Activated T-helper 17 cell treated with anti-CD3 and anti-CD28 coated beads, Interleukin-2, amount 50 U/mL, for 72 hours (primary cell): Measurements from ENCODE around the gene SNRPE. TPM values are rescaled to one million over a fixed set of nuclear protein-coding genes. Genes with fewer than 3 reads are reported as not detected.
A peak's percentile ranks its signal among the peaks of the same experiment; 100 is the strongest.
"Not testable (repeated sequence)": the region's sequence is repeated elsewhere in the genome, so short reads cannot be mapped to it uniquely, and the experiment has no call there.

Experiments
- ATAC-seq: fragments of 150-1000 bp; cut with Tn5 transposase; replicated peaks from 2 replicates; pipeline ENCODE4 v1.10.0; 2021; ENCODE audit warnings: mild to moderate bottlenecking, moderate library complexity
- H3K27ac Mint-ChIP-seq: one replicate; pipeline ENCODE4 v1.8.0; 2022; ENCODE audit warnings: mixed read lengths
- H3K27me3 Mint-ChIP-seq: one replicate; pipeline ENCODE4 v1.8.0; 2022; ENCODE audit warnings: mixed read lengths
- H3K36me3 Mint-ChIP-seq: one replicate; pipeline ENCODE4 v1.8.0; 2022; ENCODE audit warnings: low read depth, mild to moderate bottlenecking, mixed read lengths
- H3K4me1 Mint-ChIP-seq: one replicate; pipeline ENCODE4 v1.8.0; 2022; ENCODE audit warnings: mixed read lengths
- H3K4me3 Mint-ChIP-seq: one replicate; pipeline ENCODE4 v1.8.0; 2022; ENCODE audit warnings: mild to moderate bottlenecking, mixed read lengths
- H3K9me3 Mint-ChIP-seq: one replicate; pipeline ENCODE4 v1.8.0; 2022; ENCODE audit warnings: mixed read lengths
- total RNA-seq, 2 donors: library from RNA; stranded (reverse); gene quantifications; one replicate each; pipeline ENCODE4 v1.2.3, GENCODE V29; 2022

SNRPE gene
- total RNA-seq = 100 to 1,000 TPM; 168 to 275 TPM

DNA sequence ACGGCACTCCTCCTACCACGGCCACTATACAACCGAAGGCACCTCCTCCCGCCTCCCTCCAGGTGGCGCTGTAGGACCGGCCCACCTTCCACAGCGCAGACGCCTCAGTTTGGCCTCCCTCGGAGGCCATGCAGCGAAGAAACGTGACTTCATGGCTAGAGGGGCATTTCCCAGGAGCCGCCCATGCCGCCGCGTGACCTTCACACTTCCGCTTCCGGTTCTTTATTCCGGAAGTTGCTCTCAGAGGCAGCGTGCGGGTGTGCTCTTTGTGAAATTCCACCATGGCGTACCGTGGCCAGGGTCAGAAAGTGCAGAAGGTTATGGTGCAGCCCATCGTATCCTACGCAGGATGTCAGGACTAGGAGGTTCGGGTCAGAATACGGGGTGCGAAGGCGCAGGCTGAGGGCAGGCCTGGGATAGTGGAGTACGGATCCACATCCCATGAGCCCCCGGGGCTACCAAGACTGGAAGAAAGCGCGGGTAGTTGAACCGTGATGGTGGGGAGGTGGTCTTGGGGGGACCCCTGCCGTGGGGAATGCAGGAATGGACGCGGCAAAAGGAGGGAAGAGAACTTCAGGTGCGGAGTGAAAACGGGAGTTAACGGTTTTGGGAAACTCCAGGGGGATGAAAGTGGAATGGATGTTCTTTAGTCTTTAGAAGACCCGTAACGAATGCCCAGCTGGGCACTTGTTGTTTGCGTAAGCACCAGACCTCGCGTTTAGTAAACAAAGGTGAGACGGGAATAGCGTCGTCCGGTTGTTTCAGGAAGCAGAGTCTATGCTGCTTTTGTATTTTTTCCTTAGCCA lies at the start of gene SNRPE:
SNRPE (plus strand) TSS at position 221 of the 806 bp plus-strand sequence; CDS start at position 282, 61 bp downstream.
- Mint-ChIP-seq H3K36me3 (peaks cover 59% of the 10 kb centered on the region), H3K27me3 (no peaks in the 10 kb centered on the region), H3K27ac (peak within 1 kb of the TSS; percentile 100), H3K9me3 (no peaks in the 10 kb centered on the region), H3K4me1 (peaks cover 11% of the 10 kb centered on the region), H3K4me3 (peak within 1 kb of the TSS; percentile 100)
- peak; percentile 97 for ATAC-seq

GRCh38 chr1:203813581-203814341 lies 47.6 kb upstream of the SNRPE start:
- no peaks in the 10 kb centered on the region for H3K27me3 Mint-ChIP-seq
- no peak for ATAC-seq
- no peaks in the 10 kb centered on the region for H3K9me3 Mint-ChIP-seq
- H3K36me3 Mint-ChIP-seq = peaks cover 98% of the 10 kb centered on the region
- H3K27ac Mint-ChIP-seq = peak overlapping the region; percentile 27
- peaks cover 19% of the 10 kb centered on the region for H3K4me1 Mint-ChIP-seq
- H3K4me3 Mint-ChIP-seq = no peak overlapping the region

- H3K27ac Mint-ChIP-seq = no peak overlapping the region
- H3K4me3 Mint-ChIP-seq = no peak overlapping the region
- peaks cover 99% of the 10 kb centered on the region for H3K36me3 Mint-ChIP-seq
- no peaks in the 10 kb centered on the region for H3K27me3 Mint-ChIP-seq
- no peak for ATAC-seq
- peaks cover 35% of the 10 kb centered on the region for H3K4me1 Mint-ChIP-seq
- no peaks in the 10 kb centered on the region for H3K9me3 Mint-ChIP-seq
Observed at GRCh38 chr1:203818399-203818798, 43.0 kb upstream of the SNRPE start.

DNA sequence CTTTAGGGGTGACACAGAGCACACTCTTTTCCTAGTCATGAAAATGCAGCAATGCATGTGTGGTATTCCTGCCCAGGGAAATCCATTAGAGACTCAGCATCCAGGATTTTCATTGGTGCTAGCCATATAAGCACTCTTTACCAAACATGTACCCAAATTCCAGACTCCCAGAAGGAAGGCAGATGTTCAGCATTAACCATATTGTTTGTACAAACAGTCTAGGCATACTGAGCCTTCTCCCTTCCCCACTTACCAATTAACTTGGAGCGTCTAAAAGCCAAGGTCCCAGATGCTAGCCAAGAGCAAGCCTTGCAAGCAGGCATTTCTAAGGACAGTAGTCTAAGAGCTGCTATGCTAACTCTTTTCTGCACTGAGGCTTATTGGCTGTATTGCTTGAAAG lies 38.1 kb upstream of the SNRPE start:
- Mint-ChIP-seq H3K36me3 (peaks cover 99% of the 10 kb centered on the region), H3K9me3 (no peaks in the 10 kb centered on the region), H3K27ac (peak overlapping the region; percentile 25), H3K4me3 (no peak overlapping the region), H3K27me3 (no peaks in the 10 kb centered on the region), H3K4me1 (peaks cover 34% of the 10 kb centered on the region)
- no peak for ATAC-seq

- Mint-ChIP-seq H3K4me3 (no peak overlapping the region), H3K27ac (no peak overlapping the region), H3K9me3 (no peaks in the 10 kb centered on the region), H3K27me3 (no peaks in the 10 kb centered on the region), H3K4me1 (peaks cover 26% of the 10 kb centered on the region), H3K36me3 (peaks cover 99% of the 10 kb centered on the region)
- no peak for ATAC-seq
Observed at GRCh38 chr1:203826175-203826574, 35.2 kb upstream of the SNRPE start.

DNA sequence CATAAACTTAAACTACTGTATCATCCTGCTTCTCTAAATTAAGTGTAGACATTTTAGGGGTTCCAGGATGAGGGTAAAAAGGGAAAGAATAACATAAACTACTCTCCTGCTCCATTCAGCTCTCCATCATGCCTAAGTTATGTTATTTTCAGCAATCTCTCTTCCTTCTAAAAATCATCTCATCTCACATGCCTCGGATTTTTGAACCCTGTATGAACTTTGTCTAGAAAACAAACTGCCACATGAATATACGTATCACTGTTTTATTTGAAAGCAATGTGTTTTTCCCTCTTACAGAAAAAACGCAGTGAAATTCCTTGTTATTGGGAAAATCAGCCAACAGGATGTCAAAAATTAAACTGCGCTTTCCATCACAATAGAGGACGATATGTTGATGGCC lies 33.4 kb upstream of the SNRPE start:
- H3K4me1 Mint-ChIP-seq = peaks cover 14% of the 10 kb centered on the region

DNA sequence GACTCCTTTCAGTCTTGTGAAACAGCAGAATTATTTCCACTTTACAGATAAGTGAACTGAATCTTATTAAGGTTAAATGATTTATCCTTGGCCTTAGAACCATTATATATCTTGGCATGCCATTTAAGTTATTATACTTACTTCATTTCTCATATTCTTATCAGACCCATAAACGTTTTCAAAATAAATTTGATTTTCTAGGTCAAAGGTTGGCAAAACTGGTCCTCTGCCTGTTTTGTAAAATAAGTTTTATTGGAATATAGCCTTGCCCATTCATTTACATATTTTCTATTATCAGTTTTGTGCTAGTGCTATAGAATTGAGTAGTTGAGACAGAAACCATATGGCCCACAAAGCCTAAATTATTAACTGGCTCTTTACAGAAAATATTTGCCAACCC lies 32.9 kb upstream of the SNRPE start:
- peaks cover 99% of the 10 kb centered on the region for H3K36me3 Mint-ChIP-seq
- peaks cover 9% of the 10 kb centered on the region for H3K4me1 Mint-ChIP-seq
- H3K27me3 Mint-ChIP-seq = no peaks in the 10 kb centered on the region
- H3K9me3 Mint-ChIP-seq = no peaks in the 10 kb centered on the region
- H3K27ac Mint-ChIP-seq = no peak overlapping the region
- no peak for ATAC-seq
- H3K4me3 Mint-ChIP-seq = no peak overlapping the region

More for the DNA sequence above, 33.4 kb upstream of the SNRPE start:
- no peaks in the 10 kb centered on the region for H3K9me3 Mint-ChIP-seq
- H3K36me3 Mint-ChIP-seq = peaks cover 99% of the 10 kb centered on the region
- H3K27me3 Mint-ChIP-seq = no peaks in the 10 kb centered on the region
- no peak overlapping the region for H3K27ac Mint-ChIP-seq
- H3K4me3 Mint-ChIP-seq = no peak overlapping the region
- ATAC-seq = no peak

GRCh38 chr1:203829247-203829646 lies 32.2 kb upstream of the SNRPE start:
- H3K36me3 Mint-ChIP-seq = peaks cover 99% of the 10 kb centered on the region
- not testable (repeated sequence) for H3K4me1 Mint-ChIP-seq, H3K27ac Mint-ChIP-seq, ATAC-seq, H3K9me3 Mint-ChIP-seq, H3K27me3 Mint-ChIP-seq, H3K4me3 Mint-ChIP-seq

DNA sequence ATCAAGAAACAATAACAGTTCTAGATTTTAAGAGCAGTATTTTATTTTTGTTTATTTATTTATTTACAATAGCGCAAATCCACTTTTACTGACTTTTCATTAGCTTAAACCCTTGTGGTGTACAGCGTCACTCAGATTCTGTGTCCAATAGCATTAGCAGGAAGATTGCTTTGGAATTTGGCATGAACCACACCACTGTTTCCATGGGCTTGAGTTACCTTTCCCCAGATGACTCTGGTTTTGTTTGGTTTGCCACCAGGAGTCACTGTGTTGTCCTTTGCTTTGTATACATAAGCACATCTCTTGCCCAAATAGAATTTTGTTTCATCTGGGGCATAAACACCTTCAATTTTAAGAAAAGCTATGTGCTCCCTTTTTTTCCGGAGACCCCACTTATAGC lies 25.9 kb upstream of the SNRPE start:
- no peak overlapping the region for H3K4me3 Mint-ChIP-seq
- H3K27ac Mint-ChIP-seq = no peak overlapping the region
- H3K27me3 Mint-ChIP-seq = no peaks in the 10 kb centered on the region
- H3K36me3 Mint-ChIP-seq = peaks cover 100% of the 10 kb centered on the region
- H3K9me3 Mint-ChIP-seq = no peaks in the 10 kb centered on the region
- H3K4me1 Mint-ChIP-seq = no peaks in the 10 kb centered on the region
- no peak for ATAC-seq

- no peaks in the 10 kb centered on the region for H3K4me1 Mint-ChIP-seq
- no peak overlapping the region for H3K27ac Mint-ChIP-seq
- H3K4me3 Mint-ChIP-seq = no peak overlapping the region
- peaks cover 96% of the 10 kb centered on the region for H3K36me3 Mint-ChIP-seq
- H3K27me3 Mint-ChIP-seq = no peaks in the 10 kb centered on the region
- no peaks in the 10 kb centered on the region for H3K9me3 Mint-ChIP-seq
- ATAC-seq = no peak
Observed at GRCh38 chr1:203839081-203839480, 22.3 kb upstream of the SNRPE start.

DNA sequence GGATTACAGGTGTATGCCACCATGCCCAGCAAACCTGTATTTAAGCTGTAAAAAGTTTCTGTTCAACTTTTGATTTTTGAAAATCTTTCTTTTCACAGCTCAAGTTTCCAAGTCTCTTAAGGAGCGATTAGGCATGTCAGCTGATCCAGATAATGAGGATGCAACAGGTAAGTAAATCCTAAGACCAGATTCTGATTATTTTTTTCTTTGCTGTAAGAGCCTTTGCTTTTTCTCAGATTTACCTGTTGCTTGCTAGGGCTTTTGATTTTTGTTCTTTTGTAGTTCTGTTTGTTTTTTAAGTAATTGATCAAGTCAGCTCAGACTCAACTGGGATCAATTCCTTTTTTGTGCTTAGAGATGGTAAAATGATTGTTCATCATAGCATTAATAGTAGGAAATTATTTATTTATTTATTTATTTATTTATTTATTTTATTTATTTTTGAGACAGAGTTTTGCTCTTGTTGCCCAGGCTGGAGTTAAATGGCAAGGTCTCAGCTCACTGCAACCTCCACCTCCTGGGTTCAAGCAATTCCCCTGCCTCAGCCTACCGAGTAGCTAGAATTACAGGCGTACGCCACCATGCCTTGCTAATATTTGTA lies 21.1 kb upstream of the SNRPE start:
- Mint-ChIP-seq H3K9me3 (no peaks in the 10 kb centered on the region), H3K4me1 (no peaks in the 10 kb centered on the region), H3K27me3 (no peaks in the 10 kb centered on the region), H3K27ac (no peak overlapping the region), H3K36me3 (peaks cover 95% of the 10 kb centered on the region), H3K4me3 (no peak overlapping the region)
- ATAC-seq = no peak

DNA sequence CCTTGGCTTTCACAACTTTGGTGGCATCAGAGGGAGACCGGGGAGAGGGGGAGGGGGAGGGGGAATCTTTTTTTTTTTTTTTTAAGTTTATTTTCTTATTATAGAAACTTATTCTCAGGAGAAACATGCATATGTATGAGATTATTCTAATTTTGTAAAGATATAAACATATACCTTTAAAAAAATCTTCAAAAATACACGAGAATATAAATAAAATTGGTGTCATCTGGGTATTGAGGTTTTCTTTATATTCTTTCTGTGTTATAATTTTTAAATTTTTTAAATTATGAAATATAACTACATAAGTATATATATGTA lies 18.9 kb upstream of the SNRPE start:
- Mint-ChIP-seq H3K27me3 (no peaks in the 10 kb centered on the region), H3K27ac (no peak overlapping the region), H3K4me1 (no peaks in the 10 kb centered on the region), H3K4me3 (no peak overlapping the region), H3K36me3 (peaks cover 95% of the 10 kb centered on the region), H3K9me3 (no peaks in the 10 kb centered on the region)
- ATAC-seq = no peak

- Mint-ChIP-seq H3K36me3 (peaks cover 95% of the 10 kb centered on the region), H3K27ac (no peak overlapping the region)
Observed at GRCh38 chr1:203843435-203843834, 18.0 kb upstream of the SNRPE start.

GRCh38 chr1:203853112-203853511 lies 8.3 kb upstream of the SNRPE start:
- not testable (repeated sequence) for H3K27ac Mint-ChIP-seq, ATAC-seq, H3K9me3 Mint-ChIP-seq, H3K27me3 Mint-ChIP-seq, H3K4me3 Mint-ChIP-seq, H3K4me1 Mint-ChIP-seq
- peaks cover 90% of the 10 kb centered on the region for H3K36me3 Mint-ChIP-seq

More at GRCh38 chr1:203843435-203843834, 18.0 kb upstream of the SNRPE start:
- H3K4me3 Mint-ChIP-seq = no peak overlapping the region
- no peaks in the 10 kb centered on the region for H3K9me3 Mint-ChIP-seq
- no peak for ATAC-seq
- no peaks in the 10 kb centered on the region for H3K27me3 Mint-ChIP-seq
- no peaks in the 10 kb centered on the region for H3K4me1 Mint-ChIP-seq

- H3K4me1 Mint-ChIP-seq = peaks cover 8% of the 10 kb centered on the region
- H3K27me3 Mint-ChIP-seq = no peaks in the 10 kb centered on the region
- H3K27ac Mint-ChIP-seq = no peak overlapping the region
- no peak overlapping the region for H3K4me3 Mint-ChIP-seq
- H3K36me3 Mint-ChIP-seq = peaks cover 59% of the 10 kb centered on the region
- ATAC-seq = no peak
- H3K9me3 Mint-ChIP-seq = no peaks in the 10 kb centered on the region
Observed at GRCh38 chr1:203858055-203858454, 3.3 kb upstream of the SNRPE start.
